Vagina (tissue), 2 donors: ENCODE results near the gene ENPEP.

ENCODE experiments used
- POLR2A ChIP-seq, 2 donors: fragments of 450-650 bp; IDR thresholded peaks; one replicate each; pipeline ENCODE4 v1.6.1; 2017; ENCODE audit warnings: antibody characterized with exemption in 2 of 2, mild to moderate bottlenecking in 2 of 2, moderate library complexity in 2 of 2
- POLR2AphosphoS5 ChIP-seq, 2 donors: sonication (generic); formaldehyde crosslinking; IDR thresholded peaks; one replicate each; pipeline ENCODE4 v1.9.0; 2017; ENCODE audit warnings: antibody characterized with exemption in 2 of 2, mild to moderate bottlenecking in 2 of 2, low read depth in 1 of 2; ENCODE audit not compliant: insufficient read depth in 1 of 2
- TF ChIP-seq, protein P1 (sequence below), 3 experiments: fragments of 450-650 bp in 2 of 3; fragments of 200-600 bp in 1 of 3; sonication (generic) in 1 of 3; IDR thresholded peaks; one replicate each; pipeline ENCODE4 v1.5.1; 2017 to 2019; ENCODE audit warnings: antibody characterized with exemption in 3 of 3, mild to moderate bottlenecking in 2 of 3, moderate library complexity in 2 of 3

DNA sequence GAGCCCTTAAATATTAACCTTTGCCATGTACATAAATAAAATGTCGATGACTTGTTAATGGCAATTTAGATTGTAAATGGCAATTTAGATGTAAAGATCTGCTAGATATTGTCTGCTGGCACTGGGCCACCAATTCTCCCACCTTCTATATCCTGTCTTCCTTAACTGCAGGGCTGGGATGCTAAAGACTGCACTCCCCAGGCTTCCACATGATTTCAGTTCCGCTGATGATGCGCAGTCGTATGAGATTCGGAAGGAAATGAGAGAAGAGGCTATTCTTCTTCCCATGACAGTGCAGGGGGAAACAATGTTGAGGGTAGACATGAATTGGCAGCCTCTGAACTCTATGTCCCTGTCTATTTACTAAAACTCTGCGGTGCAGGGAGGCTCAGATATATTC, 91.3 kb downstream of the ENPEP start:
- TF ChIP-seq POLR2A (IDR thresholded peaks at IDR 0.05) = no peak
- TF ChIP-seq, protein P1, sequence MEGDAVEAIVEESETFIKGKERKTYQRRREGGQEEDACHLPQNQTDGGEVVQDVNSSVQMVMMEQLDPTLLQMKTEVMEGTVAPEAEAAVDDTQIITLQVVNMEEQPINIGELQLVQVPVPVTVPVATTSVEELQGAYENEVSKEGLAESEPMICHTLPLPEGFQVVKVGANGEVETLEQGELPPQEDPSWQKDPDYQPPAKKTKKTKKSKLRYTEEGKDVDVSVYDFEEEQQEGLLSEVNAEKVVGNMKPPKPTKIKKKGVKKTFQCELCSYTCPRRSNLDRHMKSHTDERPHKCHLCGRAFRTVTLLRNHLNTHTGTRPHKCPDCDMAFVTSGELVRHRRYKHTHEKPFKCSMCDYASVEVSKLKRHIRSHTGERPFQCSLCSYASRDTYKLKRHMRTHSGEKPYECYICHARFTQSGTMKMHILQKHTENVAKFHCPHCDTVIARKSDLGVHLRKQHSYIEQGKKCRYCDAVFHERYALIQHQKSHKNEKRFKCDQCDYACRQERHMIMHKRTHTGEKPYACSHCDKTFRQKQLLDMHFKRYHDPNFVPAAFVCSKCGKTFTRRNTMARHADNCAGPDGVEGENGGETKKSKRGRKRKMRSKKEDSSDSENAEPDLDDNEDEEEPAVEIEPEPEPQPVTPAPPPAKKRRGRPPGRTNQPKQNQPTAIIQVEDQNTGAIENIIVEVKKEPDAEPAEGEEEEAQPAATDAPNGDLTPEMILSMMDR (IDR thresholded peaks at IDR 0.05) = no peak
- TF ChIP-seq POLR2AphosphoS5 (IDR thresholded peaks at IDR 0.05; ENCODE audit: insufficient read depth in 1 of 2, low read depth in 1 of 2) = no peak
